ENCODE measurements around the gene IL2RA. TPM values are rescaled to one million over a fixed set of nuclear protein-coding genes. Genes with fewer than 3 reads are reported as not detected.
A peak's percentile ranks its signal among the peaks of the same experiment; 100 is the strongest.

The IL2RA gene
- total and polyA plus RNA-seq, 9 donors, result 0.07 to 5.2 (median 0.90) TPM; not detected in 2

- no peak for DNase-seq
- no peak for TF ChIP-seq EP300 (IDR thresholded peaks at IDR 0.05)
- no peak for TF ChIP-seq CTCF (IDR thresholded peaks at IDR 0.05)
- H3K27me3 ChIP-seq, result no peaks in the 10 kb centered on the region
- H3K4me3 ChIP-seq, result no peak overlapping the region
- no peaks in the 10 kb centered on the region for H3K9me3 ChIP-seq
- no peaks in the 10 kb centered on the region for H3K36me3 ChIP-seq
- WGBS, 3 donors, result 84 to 94% (median 89%) methylated on average over 4 of the region's 4 CpGs
- no peaks in the 10 kb centered on the region for H3K4me1 ChIP-seq (ENCODE audit: insufficient read depth)
- no peak overlapping the region for H3K27ac ChIP-seq
- intact Hi-C loops (cut with DNase I), result no loop called here
Measured at GRCh38 chr10:6053303-6053702, 8.9 kb downstream of the IL2RA start.

- H3K9me3 ChIP-seq, result no peaks in the 10 kb centered on the region
- no peaks in the 10 kb centered on the region for H3K36me3 ChIP-seq
- no peak for TF ChIP-seq EP300 (IDR thresholded peaks at IDR 0.05)
- TF ChIP-seq CTCF (IDR thresholded peaks at IDR 0.05), result no peak
- no peak for TF ChIP-seq POLR2A (IDR thresholded peaks at IDR 0.05)
- WGBS, 3 donors, result 89 to 93% (median 90%) methylated on average over 17 of the region's 17 CpGs
- H3K27me3 ChIP-seq, result no peaks in the 10 kb centered on the region
- H3K27ac ChIP-seq, result no peak overlapping the region
- H3K4me1 ChIP-seq (ENCODE audit: insufficient read depth), result no peaks in the 10 kb centered on the region
- intact Hi-C loops (cut with DNase I), result no loop called here
- H3K4me3 ChIP-seq, result no peak overlapping the region
- no peak for DNase-seq
Measured at GRCh38 chr10:6052247-6053221, 9.6 kb downstream of the IL2RA start.

DNA sequence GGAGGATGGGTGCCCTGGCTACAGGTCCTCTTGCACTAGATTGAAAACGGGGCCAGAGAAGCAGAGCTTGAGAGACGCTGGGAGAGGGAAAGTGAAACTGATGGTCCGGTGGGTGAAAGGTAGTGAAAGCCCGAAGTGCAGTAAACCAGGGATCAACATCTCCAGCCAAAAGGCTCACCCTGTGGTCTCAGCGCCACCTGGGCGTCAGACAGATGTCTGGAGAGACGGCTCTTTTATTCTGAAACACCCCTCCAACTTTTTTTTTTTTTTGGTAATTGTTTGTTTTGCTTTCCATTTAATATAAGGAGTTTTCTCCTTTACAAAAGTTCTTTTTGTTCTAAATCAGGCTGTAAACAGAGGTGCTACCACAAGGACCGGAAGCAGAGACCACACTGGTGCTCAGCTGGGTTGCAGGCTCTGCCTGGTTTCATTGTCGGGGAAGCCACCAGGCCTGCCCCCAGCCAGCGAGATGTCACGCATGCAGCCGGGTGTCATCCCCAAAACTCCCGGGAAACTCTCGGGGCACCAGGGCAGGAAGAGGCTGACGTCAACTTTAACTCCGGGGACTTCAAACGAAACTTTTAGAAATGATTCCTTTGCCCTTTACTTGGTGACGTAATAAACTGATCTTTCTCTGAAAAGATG, 11.2 kb downstream of the IL2RA start:
- DNase-seq, result peak; percentile 70 to 80 (median 74)
- Histone ChIP-seq H3K27me3 (no peaks in the 10 kb centered on the region), H3K4me3 (peak overlapping the region; percentile 37), H3K36me3 (no peaks in the 10 kb centered on the region), H3K4me1 (ENCODE audit: insufficient read depth) (no peaks in the 10 kb centered on the region), H3K9me3 (no peaks in the 10 kb centered on the region), H3K27ac (peak overlapping the region; percentile 69 to 71)
- WGBS, 3 donors, result 2 to 5% (median 2%) methylated on average over 18 of the region's 18 CpGs
- TF ChIP-seq EP300 (IDR thresholded peaks at IDR 0.05), result no peak
- peak in 2 of 3 donors; percentile 8 to 20 for TF ChIP-seq CTCF (IDR thresholded peaks at IDR 0.05)
- no peak for TF ChIP-seq POLR2A (IDR thresholded peaks at IDR 0.05)
- intact Hi-C loops (cut with DNase I), result no loop called here

- Histone ChIP-seq H3K9me3 (no peaks in the 10 kb centered on the region), H3K4me3 (no peak overlapping the region), H3K4me1 (ENCODE audit: insufficient read depth) (no peaks in the 10 kb centered on the region), H3K27ac (no peak overlapping the region), H3K36me3 (no peaks in the 10 kb centered on the region), H3K27me3 (no peaks in the 10 kb centered on the region)
- TF ChIP-seq CTCF (IDR thresholded peaks at IDR 0.05), result no peak
- intact Hi-C loops (cut with DNase I), result no loop called here
- no peak for DNase-seq
- whole genome bisulfite sequencing, 3 donors, result 87 to 96% (median 95%) methylated on average over 2 of the region's 2 CpGs
Measured at GRCh38 chr10:6049031-6049400, 13.2 kb downstream of the IL2RA start.
